GM23248 (cell line): Measurements from ENCODE around the gene KIF17.

Experiments used
- EZH2 ChIP-seq: fragments of 200-600 bp; sonication (generic); IDR thresholded peaks from 2 replicates; pipeline ENCODE4 v1.6.1; 2018; ENCODE audit warnings: antibody characterized with exemption, mild to moderate bottlenecking; ENCODE audit not compliant: insufficient read depth, poor library complexity, severe bottlenecking
- EZH2phosphoT487 ChIP-seq: fragments of 200-600 bp; sonication (generic); IDR thresholded peaks from 2 replicates; pipeline ENCODE4 v1.6.1; 2018; ENCODE audit warnings: antibody characterized with exemption, moderate library complexity, mild to moderate bottlenecking, low read depth; ENCODE audit not compliant: insufficient read depth

- TF ChIP-seq EZH2phosphoT487 (no peak), EZH2 (no peak)
Measured at GRCh38 chr1:20713440-20713839, 4.4 kb downstream of the KIF17 start.
